Omental fat pad (tissue), 4 donors: ENCODE data around the gene ACSS2. TPM values are rescaled to one million over a fixed set of nuclear protein-coding genes. Genes with fewer than 3 reads are reported as not detected.
A peak's percentile ranks its signal among the peaks of the same experiment; 100 is the strongest.
"Not testable (repeated sequence)": the region's sequence is repeated elsewhere in the genome, so short reads cannot be mapped to it uniquely, and the experiment has no call there.

Source experiments
- ATAC-seq: fragments of 150-250 bp; one replicate; pipeline ENCODE4 v1.9.1; 2016; ENCODE audit warnings: mild to moderate bottlenecking, moderate library complexity; ENCODE audit not compliant: low FRiP score
- DNase-seq: peaks from one replicate; pipeline ENCODE4 v3.0.0-alpha.2; 2019; ENCODE audit warnings: low spot score
- total RNA-seq, 4 donors: library from RNA; depleted of rRNA; stranded (reverse); fragments of >200 nt; gene quantifications; one replicate each; pipeline ENCODE4 v1.1.0, GENCODE V29; 2016
- TF ChIP-seq, protein P1 (sequence below), 3 donors: fragments of 450-650 bp; IDR thresholded peaks; one replicate each; pipeline ENCODE4 v1.5.1; 2016 to 2017; ENCODE audit warnings: antibody characterized with exemption in 3 of 3, mild to moderate bottlenecking in 3 of 3, moderate library complexity in 2 of 3

ACSS2 gene
- total RNA-seq, 4 donors from 2014 or later, result 72.4 to 119 (median 102) TPM

DNA sequence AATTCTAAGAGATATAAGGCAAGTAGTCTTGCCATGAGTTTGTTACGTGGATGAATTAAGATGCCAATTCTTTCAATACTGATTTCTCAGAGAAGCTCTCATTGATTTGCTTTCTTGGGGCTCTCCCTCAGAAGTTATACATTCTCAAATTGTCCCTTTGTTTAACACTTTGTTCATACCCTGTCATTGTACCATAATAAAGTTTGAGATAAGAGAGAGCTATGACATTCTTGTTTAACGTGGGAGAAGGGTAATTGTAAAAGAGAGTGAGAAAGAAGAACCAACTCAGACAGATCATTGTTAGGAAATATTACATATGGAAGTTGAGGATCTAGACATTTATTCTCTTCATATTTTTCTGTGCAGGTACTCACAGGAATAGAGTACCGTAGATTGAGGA is 19.1 kb downstream of the ACSS2 start:
- DNase-seq (no peak), ATAC-seq (no peak)
- TF ChIP-seq, protein P1, sequence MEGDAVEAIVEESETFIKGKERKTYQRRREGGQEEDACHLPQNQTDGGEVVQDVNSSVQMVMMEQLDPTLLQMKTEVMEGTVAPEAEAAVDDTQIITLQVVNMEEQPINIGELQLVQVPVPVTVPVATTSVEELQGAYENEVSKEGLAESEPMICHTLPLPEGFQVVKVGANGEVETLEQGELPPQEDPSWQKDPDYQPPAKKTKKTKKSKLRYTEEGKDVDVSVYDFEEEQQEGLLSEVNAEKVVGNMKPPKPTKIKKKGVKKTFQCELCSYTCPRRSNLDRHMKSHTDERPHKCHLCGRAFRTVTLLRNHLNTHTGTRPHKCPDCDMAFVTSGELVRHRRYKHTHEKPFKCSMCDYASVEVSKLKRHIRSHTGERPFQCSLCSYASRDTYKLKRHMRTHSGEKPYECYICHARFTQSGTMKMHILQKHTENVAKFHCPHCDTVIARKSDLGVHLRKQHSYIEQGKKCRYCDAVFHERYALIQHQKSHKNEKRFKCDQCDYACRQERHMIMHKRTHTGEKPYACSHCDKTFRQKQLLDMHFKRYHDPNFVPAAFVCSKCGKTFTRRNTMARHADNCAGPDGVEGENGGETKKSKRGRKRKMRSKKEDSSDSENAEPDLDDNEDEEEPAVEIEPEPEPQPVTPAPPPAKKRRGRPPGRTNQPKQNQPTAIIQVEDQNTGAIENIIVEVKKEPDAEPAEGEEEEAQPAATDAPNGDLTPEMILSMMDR (IDR thresholded peaks at IDR 0.05), result no peak

DNA sequence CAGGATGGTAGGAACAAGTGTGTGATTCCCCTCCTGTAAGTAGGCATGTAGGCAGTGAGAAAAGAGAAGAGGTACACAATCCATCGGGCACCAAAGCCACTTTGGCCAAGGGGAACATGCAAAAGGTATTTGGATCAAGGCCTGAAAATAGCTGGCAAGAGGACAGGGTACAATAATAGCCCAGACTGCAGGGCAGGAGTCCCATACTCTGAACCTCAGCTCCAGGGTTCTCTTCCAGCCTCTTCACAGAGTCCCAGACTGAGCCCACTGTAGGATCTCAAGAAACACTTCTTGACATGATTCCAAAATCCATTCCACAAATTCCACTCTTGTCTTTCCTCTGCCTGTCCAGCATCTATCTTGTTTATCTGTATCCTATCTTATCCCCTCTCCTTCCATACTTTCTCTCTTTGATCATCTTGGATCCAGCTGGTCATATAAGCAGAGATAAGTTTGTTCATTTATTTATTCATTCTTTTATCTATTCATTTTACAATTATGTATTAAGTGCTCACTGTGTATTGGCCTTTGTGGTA is 19.7 kb downstream of the ACSS2 start:
- DNase-seq, result no peak
- no peak for ATAC-seq
- TF ChIP-seq, protein P1 (IDR thresholded peaks at IDR 0.05), result no peak

DNA sequence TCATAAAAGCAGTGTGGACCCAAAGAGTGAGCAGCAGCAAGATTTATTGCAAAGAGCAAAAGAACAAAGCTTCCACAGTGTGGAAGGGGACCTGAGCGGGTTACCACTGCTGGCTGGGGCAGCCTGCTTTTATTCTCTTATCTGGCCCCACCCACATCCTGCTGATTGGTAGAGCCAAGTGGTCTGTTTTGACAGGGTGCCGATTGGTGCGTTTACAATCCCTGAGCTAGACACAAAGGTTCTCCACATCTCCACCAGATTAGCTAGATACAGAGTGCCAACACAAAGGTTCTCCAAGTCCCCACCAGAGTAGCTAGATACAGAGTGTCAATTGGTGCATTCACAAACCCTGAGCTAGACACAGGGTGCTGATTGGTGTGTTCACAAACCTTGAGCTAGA is 21.7 kb downstream of the ACSS2 start:
- not testable (repeated sequence) for DNase-seq, ATAC-seq

DNA sequence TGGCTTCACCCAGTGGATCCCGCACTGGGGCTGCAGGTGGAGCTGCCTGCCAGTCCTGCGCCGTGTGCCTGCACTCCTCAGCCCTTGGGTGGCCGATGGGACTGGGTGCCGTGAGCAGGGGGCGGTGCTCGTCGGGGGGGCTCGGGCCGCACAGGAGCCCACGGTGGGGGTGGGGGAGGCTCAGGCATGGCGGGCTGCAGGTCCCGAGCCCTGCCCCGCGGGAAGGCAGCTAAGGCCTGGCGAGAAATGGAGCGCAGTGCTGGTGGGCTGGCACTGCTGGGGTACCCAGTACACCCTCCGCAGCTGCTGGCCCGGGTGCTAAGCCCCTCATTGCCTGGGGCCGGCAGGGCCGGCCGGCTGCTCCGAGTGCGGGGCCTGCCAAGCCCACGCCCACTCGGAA is 22.3 kb downstream of the ACSS2 start:
- ATAC-seq, DNase-seq: not testable (repeated sequence)

DNA sequence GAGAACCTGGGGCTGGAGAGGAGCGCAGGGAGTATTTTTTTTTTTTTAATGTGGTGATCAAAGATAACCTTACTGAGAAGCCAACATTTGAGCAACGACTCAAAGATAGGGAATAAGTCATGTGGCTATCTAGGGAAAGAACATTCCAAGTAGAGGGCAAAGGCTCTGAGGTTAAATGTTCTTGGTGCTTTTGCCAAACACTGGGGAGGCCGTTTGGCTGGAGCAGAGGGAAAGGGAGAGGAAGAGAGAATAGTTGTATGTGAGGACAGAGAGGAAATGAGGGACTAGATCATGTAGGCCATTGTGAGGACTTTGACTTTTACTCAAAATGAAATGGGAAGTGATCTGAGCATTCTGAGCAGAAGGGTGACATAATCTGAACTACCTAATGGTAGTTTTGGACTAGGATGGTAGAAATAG is 27.8 kb downstream of the ACSS2 start:
- TF ChIP-seq, protein P1 (IDR thresholded peaks at IDR 0.05), result no peak
- ATAC-seq (peak; percentile 30), DNase-seq (no peak)

DNA sequence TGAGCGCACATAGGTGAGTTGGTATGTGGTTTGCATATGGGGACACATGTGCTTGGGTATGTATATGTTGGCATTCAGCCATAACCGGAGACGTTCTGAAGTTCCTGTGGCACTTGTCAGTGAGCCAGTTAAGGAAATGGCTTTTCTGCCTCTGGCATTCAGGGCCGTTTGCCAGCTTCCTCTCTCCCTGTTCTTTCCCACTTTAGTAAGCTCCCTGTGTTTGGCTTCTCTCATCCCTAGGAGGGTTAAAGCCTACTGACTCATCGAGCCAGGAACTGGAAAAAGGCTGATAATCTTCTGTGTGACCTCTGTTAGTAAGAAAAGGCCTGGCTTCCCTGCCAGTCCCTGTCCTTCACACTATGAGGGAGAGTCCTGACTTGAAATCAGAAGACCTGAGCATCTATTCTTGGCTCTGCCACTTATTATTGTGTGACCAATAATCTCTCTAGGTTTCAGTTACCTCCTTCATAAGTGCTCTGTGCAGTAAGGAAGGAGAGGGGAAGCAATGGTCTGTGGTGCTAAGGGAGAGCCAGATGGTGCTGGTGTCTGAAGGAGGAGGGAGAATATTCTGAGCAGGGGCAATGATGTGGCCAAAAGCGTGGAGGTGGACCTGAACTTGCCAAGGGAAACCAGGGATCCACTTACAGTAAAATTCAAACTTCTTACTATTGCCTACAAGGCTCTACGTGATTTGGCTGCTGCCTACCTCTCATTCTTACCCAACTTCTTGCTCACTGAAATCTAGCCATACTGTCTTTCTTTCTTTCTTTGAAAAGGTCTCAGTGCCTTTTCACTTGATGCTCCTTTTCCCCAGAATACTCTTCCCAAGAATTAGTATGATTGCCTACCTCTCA is 31.4 kb downstream of the ACSS2 start:
- peak; percentile 93 for ATAC-seq

DNA sequence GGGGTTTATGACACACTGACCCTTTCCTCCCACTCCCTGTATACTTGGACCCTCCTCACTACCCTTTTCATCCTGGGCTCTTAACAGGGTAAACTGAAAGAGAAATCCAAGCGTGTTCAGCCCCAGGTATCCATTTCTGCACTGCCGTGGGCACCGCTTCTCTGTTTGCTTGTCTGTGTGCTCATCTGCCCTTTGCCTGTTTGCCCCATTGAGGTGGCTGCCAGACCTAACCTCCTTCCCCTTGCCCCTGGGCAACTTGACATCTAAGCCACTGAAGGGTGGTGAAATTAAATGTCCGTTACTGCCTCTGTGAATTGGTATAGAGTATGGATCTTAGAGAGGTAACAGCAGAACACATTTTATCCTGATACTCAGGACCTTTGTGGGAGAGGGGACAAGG is 38.7 kb downstream of the ACSS2 start:
- DNase-seq, result no peak

More for the DNA sequence above, 31.4 kb downstream of the ACSS2 start:
- DNase-seq, result no peak
- TF ChIP-seq, protein P1 (IDR thresholded peaks at IDR 0.05), result no peak

More for the DNA sequence above, 38.7 kb downstream of the ACSS2 start:
- TF ChIP-seq, protein P1 (IDR thresholded peaks at IDR 0.05), result no peak
- no peak for ATAC-seq
